Neural progenitor cell (in vitro differentiated cells): ENCODE results near the gene SRSF4.

Experiments used
- CTCF ChIP-seq: fragments of 200-600 bp; sonication (generic); IDR thresholded peaks from 2 replicates; pipeline ENCODE4 v1.5.1; 2017; ENCODE audit warnings: antibody characterized with exemption, mild to moderate bottlenecking
- EZH2 ChIP-seq: fragments of 200-600 bp; sonication (generic); IDR thresholded peaks from 2 replicates; pipeline ENCODE4 v1.6.1; 2017; ENCODE audit warnings: antibody characterized with exemption, mild to moderate bottlenecking, moderate library complexity
- EZH2phosphoT487 ChIP-seq: fragments of 200-600 bp; sonication (generic); IDR thresholded peaks from 2 replicates; pipeline ENCODE4 v1.6.1; 2017; ENCODE audit warnings: antibody characterized with exemption

- TF ChIP-seq CTCF (no peak), EZH2phosphoT487 (no peak), EZH2 (no peak)
Measured at GRCh38 chr1:29126198-29126597, 55.5 kb downstream of the SRSF4 start.
